ENCODE measurements around the gene BACE2. TPM values are rescaled to one million over a fixed set of nuclear protein-coding genes. Genes with fewer than 3 reads are reported as not detected.
"Not testable (repeated sequence)": the region's sequence is repeated elsewhere in the genome, so short reads cannot be mapped to it uniquely, and the experiment has no call there.

BACE2 gene
- total RNA-seq, 2 donors from 2014 or later: 71.9 to 129 TPM

- Histone ChIP-seq H3K36me3 (peaks cover 23% of the 10 kb centered on the region), H3K9me3 (no peaks in the 10 kb centered on the region), H3K27ac (peak overlapping the region in 1 of 2 donors; percentile 91), H3K27me3 (replicated peaks; ENCODE audit: insufficient read depth) (no peaks in the 10 kb centered on the region), H3K4me1 (ENCODE audit: control insufficient read depth in 1 of 2, low read depth in 2 of 2) (peaks cover 29 to 40% of the 10 kb centered on the region in 2 donors), H3K4me3 (no peak overlapping the region)
- TF ChIP-seq CTCF (IDR thresholded peaks at IDR 0.05): no peak
- DNase-seq (ENCODE audit: low spot score): no peak
- no peak for ATAC-seq (ENCODE audit: insufficient number of reproducible peaks, low FRiP score, low read depth)
These were observed 84.1 kb downstream of the BACE2 start for GRCh38 chr21:41251961-41252642.

- no peak for ATAC-seq (ENCODE audit: insufficient number of reproducible peaks, low FRiP score, low read depth)
- H3K9me3 ChIP-seq: no peaks in the 10 kb centered on the region
- H3K4me1 ChIP-seq (ENCODE audit: control insufficient read depth in 1 of 2, low read depth in 2 of 2): peaks cover 15 to 24% of the 10 kb centered on the region in 2 donors
- TF ChIP-seq CTCF (IDR thresholded peaks at IDR 0.05): no peak
- H3K27ac ChIP-seq: no peak overlapping the region
- no peak for DNase-seq (ENCODE audit: low spot score)
- H3K4me3 ChIP-seq: no peak overlapping the region
- peaks cover 26% of the 10 kb centered on the region for H3K36me3 ChIP-seq
- H3K27me3 ChIP-seq (replicated peaks; ENCODE audit: insufficient read depth): no peaks in the 10 kb centered on the region
These were observed 86.2 kb downstream of the BACE2 start for GRCh38 chr21:41254090-41254700.

- Histone ChIP-seq H3K9me3 (no peaks in the 10 kb centered on the region), H3K27ac (no peak overlapping the region), H3K4me3 (no peak overlapping the region), H3K27me3 (replicated peaks; ENCODE audit: insufficient read depth) (no peaks in the 10 kb centered on the region), H3K36me3 (peaks cover 26% of the 10 kb centered on the region), H3K4me1 (ENCODE audit: control insufficient read depth in 1 of 2, low read depth in 2 of 2) (peaks cover 6 to 14% of the 10 kb centered on the region in 2 donors)
- DNase-seq (ENCODE audit: low spot score) (no peak), ATAC-seq (ENCODE audit: insufficient number of reproducible peaks, low FRiP score, low read depth) (no peak)
- TF ChIP-seq CTCF (IDR thresholded peaks at IDR 0.05): no peak
These were observed 87.2 kb downstream of the BACE2 start for GRCh38 chr21:41255190-41255589.

- not testable (repeated sequence) for H3K9me3 ChIP-seq; H3K27me3 ChIP-seq (replicated peaks; ENCODE audit: insufficient read depth); H3K4me3 ChIP-seq; DNase-seq (ENCODE audit: low spot score); H3K27ac ChIP-seq; ATAC-seq (ENCODE audit: insufficient number of reproducible peaks, low FRiP score, low read depth); H3K4me1 ChIP-seq (ENCODE audit: control insufficient read depth in 1 of 2, low read depth in 2 of 2)
- peaks cover 22% of the 10 kb centered on the region for H3K36me3 ChIP-seq
These were observed 88.3 kb downstream of the BACE2 start for GRCh38 chr21:41256231-41256630.

- Histone ChIP-seq H3K27ac (no peak overlapping the region), H3K9me3 (no peaks in the 10 kb centered on the region), H3K36me3 (peaks cover 16% of the 10 kb centered on the region), H3K4me1 (ENCODE audit: control insufficient read depth in 1 of 2, low read depth in 2 of 2) (no peaks in the 10 kb centered on the region), H3K27me3 (replicated peaks; ENCODE audit: insufficient read depth) (no peaks in the 10 kb centered on the region), H3K4me3 (no peak overlapping the region)
- no peak for DNase-seq (ENCODE audit: low spot score)
- ATAC-seq (ENCODE audit: insufficient number of reproducible peaks, low FRiP score, low read depth): no peak
- no peak for TF ChIP-seq CTCF (IDR thresholded peaks at IDR 0.05)
These were observed 89.1 kb downstream of the BACE2 start for GRCh38 chr21:41256771-41257702.
